A673 (cell line): ENCODE measurements around the gene UNG.

Source experiments
- EZH2 ChIP-seq: fragments of 200-600 bp; sonication (generic); IDR thresholded peaks from 2 replicates; pipeline ENCODE4 v1.6.1; 2017; ENCODE audit warnings: borderline replicate concordance, low read depth, mild to moderate bottlenecking, mixed read lengths, antibody characterized with exemption, low read length; ENCODE audit not compliant: poor library complexity, severe bottlenecking
- TF ChIP-seq, protein P1 (sequence below): fragments of 300-800, 200-600 bp; sonication (generic); conservative IDR thresholded peaks from 2 replicates; pipeline ENCODE4 v1.5.1; 2017; ENCODE audit warnings: low read depth, mild to moderate bottlenecking, antibody characterized with exemption, low read length, moderate library complexity, mixed read lengths

DNA sequence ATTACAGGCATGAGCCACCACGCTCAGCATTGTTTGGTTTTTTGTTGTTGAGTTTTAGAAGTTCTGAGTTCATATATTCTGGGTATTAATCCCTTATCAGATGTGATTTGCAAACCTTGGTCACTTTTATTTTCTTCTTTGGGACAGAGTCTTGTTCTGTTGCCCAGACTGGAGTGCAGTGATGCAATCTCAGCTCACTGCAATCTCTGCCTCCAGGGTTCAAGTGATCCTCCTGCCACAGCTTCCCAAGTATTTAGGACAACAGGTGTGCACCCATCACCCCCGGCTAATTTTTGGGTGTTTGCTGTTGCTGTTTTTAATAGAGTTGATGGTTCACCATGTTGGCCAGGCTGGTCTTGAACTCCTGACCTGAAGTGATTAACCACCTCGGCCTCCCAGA lies 33.3 kb upstream of the UNG start:
- TF ChIP-seq, protein P1, sequence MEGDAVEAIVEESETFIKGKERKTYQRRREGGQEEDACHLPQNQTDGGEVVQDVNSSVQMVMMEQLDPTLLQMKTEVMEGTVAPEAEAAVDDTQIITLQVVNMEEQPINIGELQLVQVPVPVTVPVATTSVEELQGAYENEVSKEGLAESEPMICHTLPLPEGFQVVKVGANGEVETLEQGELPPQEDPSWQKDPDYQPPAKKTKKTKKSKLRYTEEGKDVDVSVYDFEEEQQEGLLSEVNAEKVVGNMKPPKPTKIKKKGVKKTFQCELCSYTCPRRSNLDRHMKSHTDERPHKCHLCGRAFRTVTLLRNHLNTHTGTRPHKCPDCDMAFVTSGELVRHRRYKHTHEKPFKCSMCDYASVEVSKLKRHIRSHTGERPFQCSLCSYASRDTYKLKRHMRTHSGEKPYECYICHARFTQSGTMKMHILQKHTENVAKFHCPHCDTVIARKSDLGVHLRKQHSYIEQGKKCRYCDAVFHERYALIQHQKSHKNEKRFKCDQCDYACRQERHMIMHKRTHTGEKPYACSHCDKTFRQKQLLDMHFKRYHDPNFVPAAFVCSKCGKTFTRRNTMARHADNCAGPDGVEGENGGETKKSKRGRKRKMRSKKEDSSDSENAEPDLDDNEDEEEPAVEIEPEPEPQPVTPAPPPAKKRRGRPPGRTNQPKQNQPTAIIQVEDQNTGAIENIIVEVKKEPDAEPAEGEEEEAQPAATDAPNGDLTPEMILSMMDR: no peak
- no peak for TF ChIP-seq EZH2
